ENCODE measurements around the gene KCNJ15. TPM values are rescaled to one million over a fixed set of nuclear protein-coding genes. Genes with fewer than 3 reads are reported as not detected.
A peak's percentile ranks its signal among the peaks of the same experiment; 100 is the strongest.

Gene KCNJ15
- total RNA-seq, 1 donor from 2014 or later, result 0.97 TPM

DNA sequence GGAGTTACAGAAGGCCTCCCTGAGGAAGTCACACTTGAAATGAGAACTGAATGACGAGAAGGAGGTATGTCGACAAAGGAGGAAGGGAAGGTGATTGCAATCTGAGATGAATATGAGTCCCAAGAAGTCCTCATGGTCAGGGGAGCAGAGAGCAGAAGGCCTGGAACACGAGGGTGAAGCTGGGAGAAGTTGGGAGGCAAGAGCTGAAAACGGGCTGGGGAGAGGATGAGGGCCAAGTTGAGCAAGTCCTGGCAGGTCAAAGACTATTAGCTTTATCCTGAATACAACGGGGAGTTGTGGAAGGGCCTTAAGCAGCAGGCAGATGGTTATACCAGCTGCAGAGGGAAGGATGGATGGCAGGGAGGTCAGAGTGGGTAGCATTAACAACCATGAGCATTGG, 89.5 kb downstream of the KCNJ15 start:
- no peak for DNase-seq (ENCODE audit: low spot score)
- H3K27ac Mint-ChIP-seq (ENCODE audit: unreplicated experiment), result no peak overlapping the region
- peaks cover 7% of the 10 kb centered on the region for H3K27me3 Mint-ChIP-seq (ENCODE audit: unreplicated experiment)
- H3K36me3 Mint-ChIP-seq (ENCODE audit: low read depth, unreplicated experiment), result peaks cover 4% of the 10 kb centered on the region
- H3K4me1 Mint-ChIP-seq (ENCODE audit: unreplicated experiment), result peaks cover 8% of the 10 kb centered on the region
- TF ChIP-seq, protein P1, sequence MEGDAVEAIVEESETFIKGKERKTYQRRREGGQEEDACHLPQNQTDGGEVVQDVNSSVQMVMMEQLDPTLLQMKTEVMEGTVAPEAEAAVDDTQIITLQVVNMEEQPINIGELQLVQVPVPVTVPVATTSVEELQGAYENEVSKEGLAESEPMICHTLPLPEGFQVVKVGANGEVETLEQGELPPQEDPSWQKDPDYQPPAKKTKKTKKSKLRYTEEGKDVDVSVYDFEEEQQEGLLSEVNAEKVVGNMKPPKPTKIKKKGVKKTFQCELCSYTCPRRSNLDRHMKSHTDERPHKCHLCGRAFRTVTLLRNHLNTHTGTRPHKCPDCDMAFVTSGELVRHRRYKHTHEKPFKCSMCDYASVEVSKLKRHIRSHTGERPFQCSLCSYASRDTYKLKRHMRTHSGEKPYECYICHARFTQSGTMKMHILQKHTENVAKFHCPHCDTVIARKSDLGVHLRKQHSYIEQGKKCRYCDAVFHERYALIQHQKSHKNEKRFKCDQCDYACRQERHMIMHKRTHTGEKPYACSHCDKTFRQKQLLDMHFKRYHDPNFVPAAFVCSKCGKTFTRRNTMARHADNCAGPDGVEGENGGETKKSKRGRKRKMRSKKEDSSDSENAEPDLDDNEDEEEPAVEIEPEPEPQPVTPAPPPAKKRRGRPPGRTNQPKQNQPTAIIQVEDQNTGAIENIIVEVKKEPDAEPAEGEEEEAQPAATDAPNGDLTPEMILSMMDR (IDR thresholded peaks at IDR 0.05; ENCODE audit: unreplicated experiment), result no peak
- no peak overlapping the region for H3K4me3 Mint-ChIP-seq (ENCODE audit: unreplicated experiment)
- H3K9me3 Mint-ChIP-seq (ENCODE audit: unreplicated experiment), result no peaks in the 10 kb centered on the region

DNA sequence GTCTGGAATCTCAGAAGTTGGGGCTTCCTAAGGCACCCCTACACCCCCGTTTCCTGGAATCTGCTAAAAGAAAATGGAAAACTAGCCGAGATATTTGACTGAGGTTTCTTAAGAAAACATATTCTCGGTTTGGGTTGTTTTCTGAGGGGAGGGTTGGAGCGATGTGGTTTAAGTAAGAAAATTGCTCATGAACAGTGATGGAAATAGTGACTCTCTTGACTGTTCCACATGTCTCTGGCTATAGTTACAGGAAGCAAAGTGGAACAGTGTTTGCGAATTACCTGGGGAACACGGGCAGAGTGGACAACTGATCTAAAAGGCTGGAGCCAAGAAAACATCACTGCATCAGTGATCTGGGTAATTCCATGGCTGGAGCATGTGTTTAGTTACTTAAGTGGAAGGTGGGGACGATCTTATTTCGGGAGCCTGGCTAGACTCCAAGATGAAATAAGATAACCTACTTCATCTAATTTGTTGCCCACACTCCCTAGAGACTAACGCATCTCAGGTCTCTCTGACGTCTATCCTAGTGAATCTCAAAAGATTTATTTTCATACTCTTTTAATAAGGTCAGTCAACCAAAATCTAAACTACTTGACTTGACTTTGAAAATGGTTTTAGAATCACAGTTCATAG, 92.4 kb downstream of the KCNJ15 start:
- no peak overlapping the region for H3K4me3 Mint-ChIP-seq (ENCODE audit: unreplicated experiment)
- no peak for DNase-seq (ENCODE audit: low spot score)
- TF ChIP-seq, protein P1 (IDR thresholded peaks at IDR 0.05; ENCODE audit: unreplicated experiment), result no peak

DNA sequence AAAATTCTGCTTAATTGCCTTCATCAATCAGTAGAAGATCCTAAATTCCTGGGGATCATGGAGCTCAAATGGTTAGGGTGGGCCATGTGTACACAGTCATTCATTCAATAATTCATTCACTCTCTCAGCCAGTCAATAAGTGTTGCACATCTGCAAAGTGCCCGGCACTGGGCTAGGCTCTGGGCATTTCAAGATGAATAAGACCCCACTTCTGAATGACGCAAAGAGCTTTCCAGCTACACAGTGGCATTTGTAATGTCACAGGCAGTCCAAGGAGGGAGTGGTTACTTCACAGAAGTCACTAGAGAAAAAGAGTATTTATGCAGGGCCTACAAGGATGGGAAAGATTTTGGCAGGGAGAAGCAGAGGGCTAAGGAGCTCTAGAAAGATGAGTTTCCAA, 93.2 kb downstream of the KCNJ15 start:
- no peak overlapping the region for H3K4me3 Mint-ChIP-seq (ENCODE audit: unreplicated experiment)
- peak overlapping the region; percentile 59 for H3K27ac Mint-ChIP-seq (ENCODE audit: unreplicated experiment)

More for the DNA sequence above, 92.4 kb downstream of the KCNJ15 start:
- H3K27me3 Mint-ChIP-seq (ENCODE audit: unreplicated experiment), result peaks cover 7% of the 10 kb centered on the region
- no peaks in the 10 kb centered on the region for H3K9me3 Mint-ChIP-seq (ENCODE audit: unreplicated experiment)
- H3K27ac Mint-ChIP-seq (ENCODE audit: unreplicated experiment), result no peak overlapping the region
- H3K36me3 Mint-ChIP-seq (ENCODE audit: low read depth, unreplicated experiment), result peaks cover 4% of the 10 kb centered on the region
- peaks cover 19% of the 10 kb centered on the region for H3K4me1 Mint-ChIP-seq (ENCODE audit: unreplicated experiment)

DNA sequence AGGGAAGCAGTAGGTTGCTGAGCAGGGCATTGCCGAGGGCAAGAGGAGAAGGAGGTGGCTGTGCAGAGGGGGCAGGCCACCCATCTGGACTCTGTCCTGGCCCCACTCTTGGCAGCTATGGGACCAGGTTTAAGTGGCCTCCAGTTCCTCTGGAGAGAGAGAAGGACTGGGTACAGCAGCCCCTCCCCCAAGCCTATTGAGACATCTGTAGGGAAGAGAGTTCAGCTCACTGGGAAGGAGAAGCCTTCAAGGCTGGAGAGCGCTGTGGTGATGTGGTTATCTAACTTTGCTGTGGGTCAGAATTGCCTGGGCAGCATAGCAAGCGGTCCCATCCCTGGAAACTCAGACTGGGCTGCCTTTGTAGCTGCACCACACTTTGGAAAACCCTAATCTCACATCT, 93.9 kb downstream of the KCNJ15 start:
- Mint-ChIP-seq H3K4me1 (ENCODE audit: unreplicated experiment) (peaks cover 19% of the 10 kb centered on the region), H3K9me3 (ENCODE audit: unreplicated experiment) (no peaks in the 10 kb centered on the region), H3K27ac (ENCODE audit: unreplicated experiment) (no peak overlapping the region), H3K4me3 (ENCODE audit: unreplicated experiment) (peak overlapping the region; percentile 42), H3K27me3 (ENCODE audit: unreplicated experiment) (peaks cover 7% of the 10 kb centered on the region), H3K36me3 (ENCODE audit: low read depth, unreplicated experiment) (peaks cover 4% of the 10 kb centered on the region)
- TF ChIP-seq, protein P1 (IDR thresholded peaks at IDR 0.05; ENCODE audit: unreplicated experiment), result no peak
- DNase-seq (ENCODE audit: low spot score), result no peak

More for the DNA sequence above, 93.2 kb downstream of the KCNJ15 start:
- peaks cover 19% of the 10 kb centered on the region for H3K4me1 Mint-ChIP-seq (ENCODE audit: unreplicated experiment)
- H3K9me3 Mint-ChIP-seq (ENCODE audit: unreplicated experiment), result no peaks in the 10 kb centered on the region
- no peak for DNase-seq (ENCODE audit: low spot score)
- H3K36me3 Mint-ChIP-seq (ENCODE audit: low read depth, unreplicated experiment), result peaks cover 4% of the 10 kb centered on the region
- TF ChIP-seq, protein P1 (IDR thresholded peaks at IDR 0.05; ENCODE audit: unreplicated experiment), result no peak
- H3K27me3 Mint-ChIP-seq (ENCODE audit: unreplicated experiment), result peaks cover 7% of the 10 kb centered on the region

DNA sequence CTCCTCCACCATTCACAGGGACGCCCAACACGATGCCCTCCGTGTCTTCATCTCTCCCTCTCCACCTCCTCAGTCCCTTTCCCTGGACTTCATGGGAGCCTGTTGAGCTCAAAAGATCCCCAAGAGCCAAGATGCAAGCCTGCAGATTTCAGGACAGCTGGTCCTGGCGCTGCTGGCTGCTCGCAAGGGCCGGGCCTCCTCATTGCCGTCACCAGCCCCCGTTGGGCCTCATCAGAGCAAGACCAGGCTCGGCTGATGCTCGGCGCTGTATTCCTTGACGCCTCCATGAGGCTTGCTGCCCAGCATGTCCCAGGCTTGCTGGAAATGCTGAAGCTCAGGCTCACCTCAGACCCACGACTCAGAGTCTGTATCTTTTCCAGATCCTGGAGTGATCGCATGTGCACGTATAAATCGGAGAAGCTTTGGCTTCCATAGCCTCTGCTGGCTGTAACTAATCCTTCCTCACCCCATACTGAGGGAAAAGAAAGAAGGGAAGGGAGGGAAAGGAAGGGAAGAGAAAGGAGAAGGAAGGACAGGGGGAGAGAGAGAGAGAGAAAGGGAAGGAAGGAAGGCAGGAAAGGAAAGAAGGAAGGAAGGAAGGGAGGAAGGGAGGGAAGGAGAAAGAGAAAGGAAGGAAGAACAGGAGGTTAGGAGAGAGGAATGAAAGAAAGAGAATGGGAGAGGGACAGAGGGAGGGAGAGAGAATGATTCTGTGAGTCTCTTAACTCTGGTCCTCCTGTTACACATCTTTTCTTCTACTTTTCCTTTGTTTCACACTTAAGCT, 94.6 kb downstream of the KCNJ15 start:
- Mint-ChIP-seq H3K4me3 (ENCODE audit: unreplicated experiment) (no peak overlapping the region), H3K27me3 (ENCODE audit: unreplicated experiment) (peaks cover 5% of the 10 kb centered on the region), H3K27ac (ENCODE audit: unreplicated experiment) (peak overlapping the region; percentile 55), H3K4me1 (ENCODE audit: unreplicated experiment) (peaks cover 22% of the 10 kb centered on the region), H3K9me3 (ENCODE audit: unreplicated experiment) (no peaks in the 10 kb centered on the region), H3K36me3 (ENCODE audit: low read depth, unreplicated experiment) (peaks cover 4% of the 10 kb centered on the region)
- DNase-seq (ENCODE audit: low spot score), result no peak
- TF ChIP-seq, protein P1 (IDR thresholded peaks at IDR 0.05; ENCODE audit: unreplicated experiment), result no peak

Measured in endothelial cell (in vitro differentiated cells).